HG03571 (cell line): ENCODE data around the gene HPN.
A peak's percentile ranks its signal among the peaks of the same experiment; 100 is the strongest.

ENCODE experiments used
- ATAC-seq: cut with Tn5 transposase; IDR thresholded peaks from one replicate; pipeline ENCODE4 v1.9.1; 2021; ENCODE audit not compliant: unreplicated experiment

HPN gene

DNA sequence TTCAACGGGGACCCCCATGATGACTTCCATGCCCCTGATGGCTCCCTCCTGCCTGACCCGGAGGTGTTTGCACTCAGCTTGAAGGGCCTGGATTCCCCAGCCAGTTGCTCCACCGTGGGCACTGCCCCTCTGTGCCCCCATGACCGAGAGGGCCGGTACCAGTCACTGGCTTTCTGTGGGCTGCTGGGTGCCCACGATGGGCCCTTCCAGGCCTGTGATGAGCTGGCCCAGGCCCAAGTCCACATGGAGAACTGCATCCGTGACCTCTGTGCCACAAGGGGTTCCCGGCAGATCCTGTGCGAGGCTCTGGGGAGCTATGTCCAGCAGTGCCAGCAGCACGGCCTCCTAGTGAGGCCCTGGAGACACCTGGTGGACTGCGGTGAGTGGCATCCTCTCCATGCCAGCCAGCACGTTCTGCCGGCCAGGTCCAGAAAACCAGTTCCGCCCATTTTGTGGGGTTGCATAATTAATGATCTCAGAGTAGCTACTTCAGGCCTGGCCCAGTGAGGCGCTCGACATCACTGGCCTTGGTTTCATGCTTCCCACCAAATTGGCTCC is 39.2 kb downstream of the HPN start:
- ATAC-seq: no peak

DNA sequence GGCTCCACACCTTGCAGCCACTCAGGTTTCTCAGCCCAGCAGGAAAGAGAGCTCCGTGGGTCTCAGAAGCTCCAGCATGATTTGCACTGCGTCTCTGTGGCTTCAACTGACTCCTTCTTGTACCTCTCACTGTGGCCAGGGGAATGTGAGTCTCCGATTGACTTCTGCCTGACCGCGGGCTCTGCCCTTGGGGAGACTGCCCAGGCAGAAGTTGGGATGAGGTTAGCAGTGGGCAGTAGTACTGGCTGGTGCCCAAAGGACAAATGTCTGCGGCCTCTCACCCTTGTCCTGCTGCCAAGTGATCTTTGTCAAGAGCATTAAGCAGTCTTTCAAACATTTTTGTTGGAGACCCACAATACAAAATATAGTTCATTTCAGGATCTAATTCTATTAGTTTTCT is 39.7 kb downstream of the HPN start:
- no peak for ATAC-seq

DNA sequence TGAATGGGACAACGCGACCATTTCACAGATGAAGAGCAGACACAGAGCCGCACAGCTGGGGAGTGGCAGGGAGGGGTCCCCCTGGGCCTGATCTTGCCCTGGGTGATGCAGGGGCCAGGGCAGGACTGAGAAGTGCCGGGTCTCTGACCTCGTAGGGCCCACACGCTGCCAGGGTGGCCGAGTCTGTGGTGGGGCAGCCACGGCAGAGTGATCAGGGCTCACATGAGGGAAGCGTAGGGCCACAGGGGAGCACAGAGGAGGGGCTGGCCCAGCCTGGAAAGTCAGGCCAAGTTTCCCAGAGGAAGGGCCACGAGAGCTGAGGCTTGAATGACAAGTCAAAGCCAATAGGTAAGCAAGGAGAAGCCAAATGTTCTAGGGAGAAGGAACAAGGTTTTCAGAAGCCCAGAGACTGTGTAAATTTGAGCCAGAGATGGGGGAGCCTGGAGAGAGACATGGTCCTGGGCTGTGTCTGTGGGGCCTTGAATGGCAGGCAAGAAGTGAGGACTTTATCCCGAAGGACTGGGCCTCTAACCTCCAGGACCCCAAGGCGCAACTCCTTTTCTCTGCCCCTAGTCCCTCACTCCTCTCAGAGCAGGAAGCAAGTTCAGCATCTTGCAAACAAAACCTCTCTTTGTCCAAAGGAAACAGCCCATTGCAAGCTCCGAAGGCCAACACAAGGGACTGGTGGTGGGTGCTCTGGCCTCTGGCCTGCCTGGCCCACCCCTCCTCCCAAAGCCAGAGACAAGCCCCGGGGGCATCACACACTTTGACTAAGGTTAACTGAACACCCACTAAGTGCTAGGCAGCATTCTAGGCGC is 42.4 kb downstream of the HPN start:
- ATAC-seq: no peak

DNA sequence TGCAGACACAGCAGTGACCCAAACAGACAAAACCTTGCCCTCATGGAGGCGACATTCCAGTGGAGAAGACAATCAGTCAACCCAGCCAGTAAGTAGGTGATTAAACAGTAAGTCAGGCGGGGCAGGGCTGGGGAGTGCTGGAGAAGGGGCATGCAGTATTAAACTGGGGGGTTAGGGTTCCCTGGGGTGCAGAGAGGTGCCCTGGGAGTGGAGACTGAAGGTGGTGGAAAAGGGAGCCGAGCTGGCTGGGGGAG is 42.9 kb downstream of the HPN start:
- ATAC-seq: no peak

DNA sequence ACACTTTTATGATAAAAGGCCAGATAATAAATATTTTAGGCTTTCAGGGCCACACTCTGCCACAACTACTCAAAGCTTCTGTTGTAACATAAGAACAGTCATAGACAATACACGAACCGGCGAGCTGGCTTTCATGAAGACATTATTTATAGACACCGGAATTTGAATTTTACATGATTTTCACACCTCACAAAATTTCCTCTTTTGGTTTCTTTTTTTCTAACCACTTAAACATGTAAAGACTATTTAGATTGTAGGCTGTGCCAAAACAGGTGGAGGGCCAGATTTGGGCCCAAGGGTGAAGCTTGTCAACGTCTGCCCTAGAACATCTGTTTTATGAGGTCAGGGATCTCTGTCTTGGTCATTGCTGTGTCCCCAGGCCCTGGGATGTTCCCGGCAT is 44.4 kb downstream of the HPN start:
- ATAC-seq: peak; percentile 54

- ATAC-seq: no peak
Observed at GRCh38 chr19:35086455-35086854, 44.9 kb downstream of the HPN start.

DNA sequence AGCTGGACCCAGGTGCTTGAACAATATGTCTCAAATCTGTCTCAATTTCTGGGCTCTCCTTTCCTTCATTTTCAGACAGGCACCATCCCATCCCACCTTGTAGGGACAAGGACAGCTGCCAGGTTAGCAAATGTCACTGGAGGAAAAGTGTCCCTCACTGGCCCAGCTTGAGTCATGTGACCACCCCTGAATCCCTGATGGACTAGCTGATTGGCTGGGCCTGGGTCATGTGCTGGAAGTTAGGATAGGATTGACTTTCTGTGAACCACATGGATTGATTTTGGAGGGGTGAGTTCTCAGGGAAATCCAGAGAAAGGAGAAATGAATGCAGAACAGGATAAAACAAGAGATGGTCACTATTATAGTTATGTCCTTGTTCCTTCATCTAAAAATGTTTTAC is 45.9 kb downstream of the HPN start:
- ATAC-seq: no peak

DNA sequence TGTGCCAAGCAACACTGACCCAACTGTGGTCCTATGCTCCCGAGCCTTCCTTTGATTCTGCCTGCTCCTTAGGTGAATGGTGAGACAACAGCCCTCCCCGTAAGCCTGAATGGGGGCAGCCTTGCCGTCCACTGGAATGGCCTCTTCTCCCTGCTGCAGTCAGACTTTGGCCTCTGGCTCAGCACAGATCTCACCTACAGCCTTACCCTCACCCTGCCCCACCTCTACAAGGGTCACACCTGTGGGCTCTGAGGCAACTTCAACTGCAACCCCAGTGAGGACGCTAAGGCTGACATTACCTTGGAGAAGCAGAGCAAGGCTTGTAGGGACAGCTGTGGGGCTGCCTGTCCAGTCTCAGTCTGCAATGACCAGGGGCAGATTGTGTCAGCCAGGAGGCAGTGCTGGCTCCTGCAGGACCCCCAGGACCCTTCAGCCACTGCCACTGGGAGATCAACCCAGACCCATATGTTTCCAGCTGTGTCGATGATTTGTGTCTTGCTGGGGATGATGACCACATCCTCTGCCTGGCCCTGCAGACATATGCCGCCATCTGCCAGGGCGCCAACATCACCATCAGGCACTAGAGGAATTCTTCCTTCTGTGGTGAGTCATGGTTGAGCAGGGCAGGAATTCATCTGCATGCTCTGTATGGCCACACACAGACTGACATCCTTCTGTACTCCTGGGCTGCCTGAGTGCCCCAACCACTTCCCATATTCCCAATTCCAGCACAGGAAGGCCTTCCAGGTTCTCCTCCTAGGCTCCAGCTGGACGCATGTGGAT is 46.8 kb downstream of the HPN start:
- no peak for ATAC-seq

DNA sequence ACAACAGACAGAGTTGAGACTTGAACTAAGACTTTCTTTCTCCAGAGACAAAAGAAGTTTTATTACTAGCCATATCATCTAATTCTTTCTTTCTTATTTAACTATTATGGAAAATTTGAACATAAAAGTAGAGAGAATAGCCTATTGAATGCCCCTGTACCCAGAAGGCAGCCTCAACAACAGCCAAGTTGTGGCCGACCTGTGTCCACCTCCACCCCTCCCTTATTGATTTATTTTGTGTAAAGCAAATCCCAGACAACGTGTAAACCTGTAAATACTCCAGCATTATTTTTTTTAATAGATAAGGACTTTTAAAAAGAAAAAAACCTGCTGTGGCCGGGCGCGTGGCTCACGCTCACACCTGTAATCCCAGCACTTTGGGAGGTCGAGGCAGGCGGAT is 48.0 kb downstream of the HPN start:
- no peak for ATAC-seq

- ATAC-seq: no peak
Observed at GRCh38 chr19:35090160-35090505, 48.6 kb downstream of the HPN start.

DNA sequence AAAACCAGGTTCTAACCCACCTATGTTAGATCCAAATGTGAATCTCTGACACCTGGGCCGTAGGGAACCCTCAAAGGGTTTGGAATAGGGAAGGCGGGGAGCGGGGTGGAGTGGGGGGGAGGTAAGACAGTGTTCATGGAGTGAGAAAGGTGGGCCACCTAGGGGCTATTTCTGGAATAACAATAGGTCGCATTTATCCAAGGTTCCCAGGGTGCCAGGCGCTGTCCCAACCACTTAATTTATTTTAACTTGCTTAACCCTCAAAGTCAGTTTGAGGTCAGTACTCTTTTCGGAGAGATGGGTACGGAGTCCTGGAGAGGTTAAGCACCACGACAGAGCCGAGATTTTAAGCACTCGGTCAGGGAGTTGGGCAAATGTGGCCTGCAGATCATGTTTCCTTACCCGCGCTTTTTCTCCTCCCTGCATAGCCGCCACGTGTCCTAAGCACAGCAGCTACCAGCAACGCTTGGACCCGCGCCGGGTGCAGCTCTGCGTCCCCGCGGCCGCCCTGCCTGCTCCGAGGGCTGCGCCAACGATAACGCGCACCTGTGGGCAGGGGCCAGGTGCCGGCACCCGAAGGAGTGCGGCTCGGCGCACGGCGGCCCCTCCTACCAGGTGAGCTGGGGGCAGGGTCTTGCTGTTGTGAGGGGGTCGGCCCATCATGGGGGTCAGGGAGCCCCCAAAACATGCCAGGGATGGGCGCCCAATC is 49.1 kb downstream of the HPN start:
- no peak for ATAC-seq

GRCh38 chr19:35093430-35093829 is 51.9 kb downstream of the HPN start:
- ATAC-seq: no peak

DNA sequence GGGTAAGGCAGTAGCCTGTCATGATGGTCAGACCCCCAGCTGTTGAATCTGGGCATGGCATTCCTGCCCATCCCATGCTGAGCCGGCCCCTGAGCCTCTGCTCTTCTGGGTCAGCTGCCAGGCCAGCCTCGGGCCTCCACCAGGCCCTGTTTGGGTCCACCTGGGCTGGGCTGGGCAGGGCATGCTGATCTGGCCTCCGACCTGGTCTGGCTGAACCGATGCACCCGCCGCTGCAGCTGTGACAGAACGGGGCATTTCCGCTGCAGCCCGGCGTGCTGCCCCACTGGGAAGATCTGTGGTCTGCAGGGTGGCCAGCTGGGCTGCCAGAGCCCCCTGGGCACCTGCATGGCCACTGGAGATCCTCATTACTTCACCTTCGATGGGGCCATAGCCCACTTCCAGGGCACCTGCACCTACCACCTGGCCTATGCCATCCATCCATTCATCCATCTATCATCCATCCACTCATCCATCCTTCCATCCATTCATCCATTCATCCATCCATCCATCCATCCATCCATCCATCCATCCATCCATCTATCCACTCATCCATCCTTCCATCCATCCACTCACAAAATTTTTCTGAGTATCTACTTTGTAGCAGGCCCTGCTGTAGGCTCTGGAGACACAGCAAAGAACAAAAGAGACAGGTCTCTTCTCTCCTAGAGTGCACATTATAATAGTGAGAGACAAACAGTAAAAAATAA is 52.6 kb downstream of the HPN start:
- ATAC-seq: no peak

DNA sequence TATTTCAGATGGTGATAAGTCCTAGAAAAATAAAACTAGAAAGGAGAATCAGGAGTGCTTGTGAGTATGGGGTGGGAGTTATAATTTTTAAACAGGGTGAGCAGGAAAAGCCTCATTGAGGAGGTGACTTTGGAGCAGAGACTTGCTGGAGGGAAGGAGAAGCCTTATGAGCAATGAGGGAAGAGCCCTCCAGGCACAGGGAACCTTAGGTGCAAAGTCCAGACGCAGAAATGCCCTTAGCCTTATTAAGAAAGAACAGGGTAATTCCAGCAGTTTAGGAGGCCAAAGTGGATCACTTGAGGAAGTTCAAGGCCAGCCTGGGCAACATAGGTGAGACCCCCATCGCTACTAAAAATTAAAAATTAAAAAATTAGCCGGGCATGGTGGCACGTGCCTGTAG is 53.1 kb downstream of the HPN start:
- ATAC-seq: no peak

DNA sequence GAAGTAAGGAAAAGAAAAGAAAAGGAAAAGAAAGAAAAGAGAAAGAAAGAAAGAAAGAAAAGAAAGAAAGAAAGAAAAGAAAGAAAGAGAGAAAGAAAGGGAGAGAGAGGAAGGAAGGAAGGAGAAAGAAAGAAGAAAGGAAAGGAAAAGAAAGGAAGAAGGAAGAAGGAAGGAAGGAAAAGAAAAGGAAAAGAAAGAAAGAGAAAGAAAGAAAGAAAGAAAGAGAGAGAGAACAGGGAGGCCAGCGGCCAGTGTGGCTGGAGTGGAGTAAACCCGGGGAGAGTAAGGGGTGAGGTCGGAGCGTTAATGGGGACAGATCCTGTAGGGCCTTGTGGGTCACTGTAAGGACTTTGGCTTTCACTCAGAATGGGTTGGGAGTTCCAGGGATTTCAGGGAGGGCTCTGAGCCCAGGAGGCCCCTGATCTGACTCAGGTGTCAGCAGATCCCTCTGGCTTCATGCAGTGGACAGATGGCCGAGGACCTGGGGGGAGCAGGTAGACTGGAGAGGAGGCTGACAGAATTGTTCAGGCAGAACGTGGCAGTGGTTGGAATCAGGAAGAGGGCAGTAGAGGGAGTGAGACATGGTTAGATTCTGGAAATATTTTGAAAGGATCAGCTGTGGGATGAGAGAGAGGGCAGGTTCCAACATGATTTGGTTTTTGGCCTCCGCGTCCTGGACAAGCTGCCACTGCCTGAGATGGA is 54.3 kb downstream of the HPN start:
- ATAC-seq: no peak

GRCh38 chr19:35098413-35099049 is 57.0 kb downstream of the HPN start:
- no peak for ATAC-seq

GRCh38 chr19:35099155-35099896 is 57.8 kb downstream of the HPN start:
- no peak for ATAC-seq

- ATAC-seq: no peak
Observed at GRCh38 chr19:35099897-35100275, 58.4 kb downstream of the HPN start.
